Peyer's patch (tissue), 4 donors: ENCODE results near the gene SCAI. TPM values are rescaled to one million over a fixed set of nuclear protein-coding genes. Genes with fewer than 3 reads are reported as not detected.
A peak's percentile ranks its signal among the peaks of the same experiment; 100 is the strongest.
"Not testable (repeated sequence)": the region's sequence is repeated elsewhere in the genome, so short reads cannot be mapped to it uniquely, and the experiment has no call there.

ENCODE experiments used
- DNase-seq, 3 donors: peaks; one replicate each; pipeline ENCODE4 v3.0.0-alpha.2; 2017 to 2019
- H3K27ac ChIP-seq, 4 donors: fragments of 200-600 bp; sonication (generic); one replicate each; pipeline ENCODE4 v1.5.1; 2016 to 2019
- H3K27me3 ChIP-seq, 2 donors: fragments of 200-600 bp; sonication (generic); one replicate each; pipeline ENCODE4 v1.5.1; 2019
- H3K36me3 ChIP-seq, 3 donors: fragments of 200-600 bp; sonication (generic); one replicate each; pipeline ENCODE4 v1.5.1; 2016 to 2019
- H3K4me1 ChIP-seq, 4 donors: fragments of 200-600 bp; sonication (generic); one replicate each; pipeline ENCODE4 v1.5.1; 2016 to 2019
- H3K4me3 ChIP-seq, 4 donors: fragments of 200-600 bp; sonication (generic); 1 replicate in 3 of 4; 2 replicates in 1 of 4; pipeline ENCODE4 v1.5.1; 2016 to 2019; ENCODE audit warnings: mild to moderate bottlenecking in 1 of 4
- H3K9me3 ChIP-seq, 4 donors: fragments of 200-600 bp; sonication (generic); one replicate each; pipeline ENCODE4 v1.5.1; 2016 to 2019; ENCODE audit warnings: mild to moderate bottlenecking in 1 of 4
- POLR2A ChIP-seq, 2 donors: fragments of 450-650 bp; IDR thresholded peaks; one replicate each; pipeline ENCODE4 v1.5.1; 2017; ENCODE audit warnings: antibody characterized with exemption in 2 of 2, mild to moderate bottlenecking in 2 of 2, moderate library complexity in 2 of 2
- total RNA-seq, 4 donors: library from RNA; depleted of rRNA; stranded (reverse); fragments of >200 nt; gene quantifications; one replicate each; pipeline ENCODE4 v1.1.0, GENCODE V29; 2016
- TF ChIP-seq, protein P1 (sequence below), 6 experiments: fragments of 450-650 bp in 4 of 6; fragments of 200-600 bp in 2 of 6; sonication (generic) in 1 of 6; IDR thresholded peaks; one replicate each; pipeline ENCODE4 v1.5.1; 2017 to 2019; ENCODE audit warnings: antibody characterized with exemption in 6 of 6, mild to moderate bottlenecking in 3 of 6, moderate library complexity in 1 of 6

SCAI gene
- total RNA-seq, 4 donors from 2014 or later: 8.7 to 32.2 (median 11.7) TPM

GRCh38 chr9:124940521-124940893, 202.8 kb downstream of the SCAI start:
- peaks cover 0 to 18% (median 0%) of the 10 kb centered on the region in 3 donors for H3K36me3 ChIP-seq
- peaks cover 0 to 6% (median 0%) of the 10 kb centered on the region in 4 donors for H3K4me1 ChIP-seq
- H3K9me3 ChIP-seq: no peaks in the 10 kb centered on the region
- peak overlapping the region; percentile 65 to 90 (median 71) for H3K4me3 ChIP-seq
- DNase-seq: peak in 1 of 3 donors; percentile 43
- no peaks in the 10 kb centered on the region for H3K27me3 ChIP-seq
- H3K27ac ChIP-seq: peak overlapping the region; percentile 90 to 95 (median 93)
- TF ChIP-seq, protein P1, sequence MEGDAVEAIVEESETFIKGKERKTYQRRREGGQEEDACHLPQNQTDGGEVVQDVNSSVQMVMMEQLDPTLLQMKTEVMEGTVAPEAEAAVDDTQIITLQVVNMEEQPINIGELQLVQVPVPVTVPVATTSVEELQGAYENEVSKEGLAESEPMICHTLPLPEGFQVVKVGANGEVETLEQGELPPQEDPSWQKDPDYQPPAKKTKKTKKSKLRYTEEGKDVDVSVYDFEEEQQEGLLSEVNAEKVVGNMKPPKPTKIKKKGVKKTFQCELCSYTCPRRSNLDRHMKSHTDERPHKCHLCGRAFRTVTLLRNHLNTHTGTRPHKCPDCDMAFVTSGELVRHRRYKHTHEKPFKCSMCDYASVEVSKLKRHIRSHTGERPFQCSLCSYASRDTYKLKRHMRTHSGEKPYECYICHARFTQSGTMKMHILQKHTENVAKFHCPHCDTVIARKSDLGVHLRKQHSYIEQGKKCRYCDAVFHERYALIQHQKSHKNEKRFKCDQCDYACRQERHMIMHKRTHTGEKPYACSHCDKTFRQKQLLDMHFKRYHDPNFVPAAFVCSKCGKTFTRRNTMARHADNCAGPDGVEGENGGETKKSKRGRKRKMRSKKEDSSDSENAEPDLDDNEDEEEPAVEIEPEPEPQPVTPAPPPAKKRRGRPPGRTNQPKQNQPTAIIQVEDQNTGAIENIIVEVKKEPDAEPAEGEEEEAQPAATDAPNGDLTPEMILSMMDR (IDR thresholded peaks at IDR 0.05): no peak
- TF ChIP-seq POLR2A (IDR thresholded peaks at IDR 0.05): no peak

DNA sequence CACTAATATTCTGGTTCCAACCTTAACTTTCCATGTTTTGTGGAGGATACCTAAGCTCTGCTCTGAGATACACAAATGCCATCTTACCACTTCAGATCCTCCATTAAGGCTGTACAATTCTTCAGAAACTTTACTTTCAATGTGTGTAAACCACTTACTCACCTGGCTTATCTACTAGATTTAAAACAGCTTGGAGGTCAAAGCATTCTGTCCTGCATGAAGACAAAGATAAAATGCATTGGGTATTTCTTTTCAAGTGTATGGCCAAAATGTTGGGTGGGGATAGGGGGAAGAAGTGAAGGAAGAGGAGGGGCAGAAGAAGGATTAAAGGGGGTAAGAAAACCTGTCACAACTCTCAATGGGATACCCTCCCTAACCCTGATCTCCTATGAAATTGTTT, 203.4 kb downstream of the SCAI start:
- H3K9me3 ChIP-seq: no peaks in the 10 kb centered on the region
- DNase-seq: no peak
- H3K4me3 ChIP-seq: peak overlapping the region; percentile 65 to 90 (median 71)
- H3K36me3 ChIP-seq: peaks cover 0 to 24% (median 0%) of the 10 kb centered on the region in 3 donors
- peaks cover 0 to 6% (median 0%) of the 10 kb centered on the region in 4 donors for H3K4me1 ChIP-seq
- H3K27ac ChIP-seq: peak overlapping the region; percentile 90 to 95 (median 93)
- H3K27me3 ChIP-seq: no peaks in the 10 kb centered on the region
- TF ChIP-seq POLR2A (IDR thresholded peaks at IDR 0.05): no peak
- TF ChIP-seq, protein P1 (IDR thresholded peaks at IDR 0.05): no peak

DNA sequence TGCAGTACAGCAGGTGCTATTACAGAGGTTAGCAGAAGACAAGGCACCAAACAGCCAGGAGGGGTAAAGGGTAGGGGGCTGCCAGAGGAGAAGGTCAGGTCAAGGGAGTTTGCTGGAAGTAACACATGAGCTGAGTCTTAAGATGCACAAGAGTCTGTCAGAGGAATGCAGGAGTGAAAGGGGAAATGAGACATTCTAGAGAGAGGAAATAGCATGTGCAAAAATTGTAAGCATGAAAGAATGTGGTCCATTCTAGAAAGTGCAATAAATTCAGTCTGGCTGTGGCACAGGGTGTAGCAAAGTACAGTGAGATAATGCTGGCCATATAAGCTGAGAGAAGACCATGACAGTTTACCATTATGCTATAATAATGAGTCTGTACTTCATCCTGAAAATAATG, 209.0 kb downstream of the SCAI start:
- Histone ChIP-seq H3K4me1 (no peaks in the 10 kb centered on the region), H3K9me3 (no peaks in the 10 kb centered on the region), H3K36me3 (peaks cover 0 to 72% (median 0%) of the 10 kb centered on the region in 3 donors), H3K27me3 (no peaks in the 10 kb centered on the region), H3K4me3 (no peak overlapping the region), H3K27ac (no peak overlapping the region)
- no peak for TF ChIP-seq POLR2A (IDR thresholded peaks at IDR 0.05)
- TF ChIP-seq, protein P1 (IDR thresholded peaks at IDR 0.05): no peak
- no peak for DNase-seq

DNA sequence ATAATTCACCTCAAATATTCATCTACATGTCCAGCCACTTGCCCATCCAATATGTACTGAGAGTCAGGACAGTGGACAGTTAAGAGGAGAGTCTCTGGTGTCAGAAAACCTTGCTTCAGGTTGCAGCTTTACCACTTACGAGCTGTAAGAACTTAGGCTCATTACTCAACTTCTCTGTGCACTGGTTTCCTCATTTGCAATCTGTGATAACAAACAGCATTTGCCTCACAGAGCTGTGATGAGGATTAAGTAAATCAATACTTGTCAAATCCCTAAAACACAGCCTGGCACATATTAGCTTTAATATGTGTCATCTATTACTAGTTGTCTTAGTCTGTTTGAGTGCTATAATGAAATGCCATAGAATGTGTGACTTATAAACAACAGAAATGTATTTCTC, 211.0 kb downstream of the SCAI start:
- H3K9me3 ChIP-seq: no peaks in the 10 kb centered on the region
- no peaks in the 10 kb centered on the region for H3K27me3 ChIP-seq
- DNase-seq: no peak
- peaks cover 0 to 84% (median 0%) of the 10 kb centered on the region in 3 donors for H3K36me3 ChIP-seq
- no peak overlapping the region for H3K27ac ChIP-seq
- H3K4me3 ChIP-seq: no peak overlapping the region
- H3K4me1 ChIP-seq: no peaks in the 10 kb centered on the region
- no peak for TF ChIP-seq POLR2A (IDR thresholded peaks at IDR 0.05)
- TF ChIP-seq, protein P1 (IDR thresholded peaks at IDR 0.05): no peak

- H3K4me3 ChIP-seq: no peak overlapping the region
- no peak overlapping the region for H3K27ac ChIP-seq
- H3K36me3 ChIP-seq: peaks cover 0 to 82% (median 0%) of the 10 kb centered on the region in 3 donors
- H3K4me1 ChIP-seq: no peaks in the 10 kb centered on the region
- H3K27me3 ChIP-seq: no peaks in the 10 kb centered on the region
- TF ChIP-seq, protein P1 (IDR thresholded peaks at IDR 0.05): no peak
- TF ChIP-seq POLR2A (IDR thresholded peaks at IDR 0.05): no peak
- H3K9me3 ChIP-seq: no peaks in the 10 kb centered on the region
- no peak for DNase-seq
Observed at GRCh38 chr9:124929464-124929863, 213.9 kb downstream of the SCAI start.

DNA sequence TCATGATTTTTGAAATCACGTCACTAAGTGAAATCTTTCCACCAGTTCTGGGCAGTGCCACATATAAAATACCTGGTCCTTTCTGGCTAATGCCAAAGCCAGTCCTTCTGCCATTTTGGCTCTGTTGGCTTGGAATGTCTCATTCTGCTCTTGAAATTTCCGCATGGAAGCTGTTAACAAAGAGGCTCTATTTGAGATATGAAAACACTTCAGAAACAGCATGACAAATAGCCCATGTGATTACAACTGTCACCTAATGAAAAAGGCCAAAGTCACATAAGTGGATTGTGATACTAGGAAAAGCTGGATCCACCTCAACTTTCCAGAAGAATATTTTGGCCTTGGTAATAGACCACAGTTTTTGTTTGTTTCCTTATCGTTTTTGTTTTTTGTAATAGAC, 215.2 kb downstream of the SCAI start:
- no peaks in the 10 kb centered on the region for H3K4me1 ChIP-seq

GRCh38 chr9:124920394-124920793, 222.9 kb downstream of the SCAI start:
- H3K9me3 ChIP-seq, H3K4me1 ChIP-seq, H3K4me3 ChIP-seq, H3K27ac ChIP-seq, H3K27me3 ChIP-seq: not testable (repeated sequence)
- H3K36me3 ChIP-seq: peaks cover 0 to 49% (median 0%) of the 10 kb centered on the region in 3 donors
- DNase-seq: peak in 1 of 3 donors; percentile 66

More for the DNA sequence above, 215.2 kb downstream of the SCAI start:
- H3K36me3 ChIP-seq: peaks cover 0 to 80% (median 0%) of the 10 kb centered on the region in 3 donors
- H3K27me3 ChIP-seq: no peaks in the 10 kb centered on the region
- no peaks in the 10 kb centered on the region for H3K9me3 ChIP-seq
- no peak overlapping the region for H3K4me3 ChIP-seq
- no peak overlapping the region for H3K27ac ChIP-seq
- DNase-seq: no peak
- TF ChIP-seq, protein P1 (IDR thresholded peaks at IDR 0.05): no peak
- no peak for TF ChIP-seq POLR2A (IDR thresholded peaks at IDR 0.05)
